Type B pancreatic cell (in vitro differentiated cells): ENCODE measurements around the gene ADCY5. TPM values are rescaled to one million over a fixed set of nuclear protein-coding genes. Genes with fewer than 3 reads are reported as not detected.

Experiments
- DNase-seq: peaks from one replicate; pipeline ENCODE4 v3.0.0; 2021; ENCODE audit warnings: mixed read lengths; ENCODE audit not compliant: unreplicated experiment; ENCODE audit errors: extremely low spot score
- H3K27ac Mint-ChIP-seq: 2 replicates; pipeline ENCODE4 v1.8.0; 2021; ENCODE audit warnings: mild to moderate bottlenecking, mixed read lengths
- H3K27me3 Mint-ChIP-seq: 2 replicates; pipeline ENCODE4 v1.8.0; 2021; ENCODE audit warnings: mixed read lengths
- H3K36me3 Mint-ChIP-seq: 2 replicates; pipeline ENCODE4 v1.8.0; 2021; ENCODE audit warnings: mixed read lengths
- H3K4me1 Mint-ChIP-seq: one replicate; pipeline ENCODE4 v1.8.0; 2021; ENCODE audit warnings: mixed read lengths; ENCODE audit not compliant: unreplicated experiment
- H3K4me3 Mint-ChIP-seq: 2 replicates; pipeline ENCODE4 v1.8.0; 2021; ENCODE audit warnings: mild to moderate bottlenecking, mixed read lengths
- H3K9me3 Mint-ChIP-seq: 2 replicates; pipeline ENCODE4 v1.8.0; 2021; ENCODE audit warnings: mixed read lengths
- CTCF ChIP-seq: fragments of 200-600 bp; sonication (generic); conservative IDR thresholded peaks from 2 replicates; pipeline ENCODE4 v1.5.0; 2021; ENCODE audit warnings: antibody characterized with exemption, mild to moderate bottlenecking
- total RNA-seq: library from RNA; stranded (reverse); gene quantifications from 2 replicates; pipeline ENCODE4 v1.2.1, GENCODE V29; 2021; ENCODE audit warnings: low replicate concordance

ADCY5 gene
- total RNA-seq, 1 donor from 2014 or later, result 9.1 TPM

DNA sequence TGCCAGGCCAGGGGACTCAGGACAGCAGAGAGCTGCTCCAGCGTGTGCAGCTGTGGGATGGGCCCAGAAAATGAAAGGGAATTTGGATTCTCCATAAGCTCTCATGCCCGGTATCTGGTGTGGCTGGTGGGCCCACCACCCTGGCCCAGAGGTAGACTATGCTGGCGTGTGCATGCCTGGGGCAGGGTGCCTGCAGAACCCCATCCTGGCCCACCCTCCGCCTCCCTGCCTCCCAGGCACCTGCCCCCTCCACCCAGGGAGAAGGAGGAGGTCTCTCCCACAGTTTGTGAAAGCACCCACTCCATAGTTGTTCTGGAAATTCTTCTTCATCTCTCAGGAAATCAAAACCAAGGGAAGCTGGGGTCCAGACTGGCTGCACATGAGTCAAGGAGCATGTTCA lies 112.9 kb downstream of the ADCY5 start:
- H3K36me3 Mint-ChIP-seq, result no peaks in the 10 kb centered on the region
- no peaks in the 10 kb centered on the region for H3K27me3 Mint-ChIP-seq
- no peaks in the 10 kb centered on the region for H3K4me1 Mint-ChIP-seq
- no peak overlapping the region for H3K27ac Mint-ChIP-seq
- TF ChIP-seq CTCF, result no peak
- H3K9me3 Mint-ChIP-seq, result no peaks in the 10 kb centered on the region
- H3K4me3 Mint-ChIP-seq, result no peak overlapping the region
- no peak for DNase-seq

GRCh38 chr3:123335007-123335670 lies 113.8 kb downstream of the ADCY5 start:
- no peak for TF ChIP-seq CTCF
- Mint-ChIP-seq H3K4me1 (no peaks in the 10 kb centered on the region), H3K4me3 (no peak overlapping the region), H3K27me3 (no peaks in the 10 kb centered on the region), H3K27ac (no peak overlapping the region), H3K36me3 (no peaks in the 10 kb centered on the region), H3K9me3 (no peaks in the 10 kb centered on the region)
- DNase-seq, result no peak

- H3K27me3 Mint-ChIP-seq, result no peaks in the 10 kb centered on the region
Observed at GRCh38 chr3:123334056-123334455, 114.8 kb downstream of the ADCY5 start.

GRCh38 chr3:123333401-123333800 lies 115.5 kb downstream of the ADCY5 start:
- TF ChIP-seq CTCF, result no peak
- H3K36me3 Mint-ChIP-seq, result no peaks in the 10 kb centered on the region
- DNase-seq, result no peak
- H3K4me3 Mint-ChIP-seq, result no peak overlapping the region
- no peaks in the 10 kb centered on the region for H3K4me1 Mint-ChIP-seq
- peaks cover 4% of the 10 kb centered on the region for H3K27me3 Mint-ChIP-seq
- no peaks in the 10 kb centered on the region for H3K9me3 Mint-ChIP-seq
- H3K27ac Mint-ChIP-seq, result no peak overlapping the region

More at GRCh38 chr3:123334056-123334455, 114.8 kb downstream of the ADCY5 start:
- no peak overlapping the region for H3K4me3 Mint-ChIP-seq
- H3K36me3 Mint-ChIP-seq, result no peaks in the 10 kb centered on the region
- no peak for TF ChIP-seq CTCF
- H3K9me3 Mint-ChIP-seq, result no peaks in the 10 kb centered on the region
- H3K27ac Mint-ChIP-seq, result no peak overlapping the region
- H3K4me1 Mint-ChIP-seq, result no peaks in the 10 kb centered on the region
- DNase-seq, result no peak

- H3K4me3 Mint-ChIP-seq, result no peak overlapping the region
- no peak for TF ChIP-seq CTCF
- no peak for DNase-seq
- H3K36me3 Mint-ChIP-seq, result no peaks in the 10 kb centered on the region
- peaks cover 4% of the 10 kb centered on the region for H3K27me3 Mint-ChIP-seq
- H3K27ac Mint-ChIP-seq, result no peak overlapping the region
- no peaks in the 10 kb centered on the region for H3K4me1 Mint-ChIP-seq
- no peaks in the 10 kb centered on the region for H3K9me3 Mint-ChIP-seq
Observed at GRCh38 chr3:123332124-123332641, 116.7 kb downstream of the ADCY5 start.
